GM18868 (cell line): ENCODE results near the gene PARPBP.
"Not testable (repeated sequence)": the region's sequence is repeated elsewhere in the genome, so short reads cannot be mapped to it uniquely, and the experiment has no call there.

Experiments used
- ATAC-seq: cut with Tn5 transposase; IDR thresholded peaks from one replicate; pipeline ENCODE4 v1.9.1; 2021; ENCODE audit warnings: mild to moderate bottlenecking, moderate library complexity; ENCODE audit not compliant: unreplicated experiment

Gene PARPBP

GRCh38 chr12:102240859-102241258, 120.9 kb downstream of the PARPBP start:
- ATAC-seq, result not testable (repeated sequence)
